Osteoblast (primary cell): Measurements from ENCODE around the gene FAM184A. TPM values are rescaled to one million over a fixed set of nuclear protein-coding genes. Genes with fewer than 3 reads are reported as not detected.

Experiments
- DNase-seq: peaks from one replicate; pipeline ENCODE4 v3.0.0; 2011; ENCODE audit warnings: low spot score, mixed read lengths; ENCODE audit not compliant: insufficient read length; ENCODE audit errors: missing footprints
- H2AFZ ChIP-seq: 2 replicates; pipeline ENCODE4 v1.6.0; 2011; ENCODE audit warnings: mild to moderate bottlenecking, low read length
- H3K27ac ChIP-seq: 2 replicates; pipeline ENCODE4 v1.5.1; 2011; ENCODE audit warnings: mild to moderate bottlenecking, low read depth, low read length, moderate library complexity
- H3K27me3 ChIP-seq: 2 replicates; pipeline ENCODE4 v1.6.0; 2012; ENCODE audit warnings: mild to moderate bottlenecking, control low read depth, inconsistent platforms, low read length, moderate library complexity; ENCODE audit not compliant: insufficient read depth
- H3K36me3 ChIP-seq: 2 replicates; pipeline ENCODE4 v1.5.1; 2011; ENCODE audit warnings: mild to moderate bottlenecking, low read length, control low read depth, moderate library complexity; ENCODE audit not compliant: insufficient read depth
- H3K4me1 ChIP-seq: 2 replicates; pipeline ENCODE4 v1.5.1; 2011; ENCODE audit warnings: mild to moderate bottlenecking, low read length, control low read depth, moderate library complexity; ENCODE audit not compliant: insufficient read depth
- H3K4me2 ChIP-seq: 2 replicates; pipeline ENCODE4 v1.6.0; 2011; ENCODE audit warnings: mild to moderate bottlenecking, low read length; ENCODE audit not compliant: insufficient read depth
- H3K4me3 ChIP-seq: fragments of 200-600 bp; sonication (generic); 3 replicates; pipeline ENCODE4 v1.5.1; 2012; ENCODE audit warnings: mild to moderate bottlenecking, low read length, inconsistent platforms; ENCODE audit not compliant: insufficient read depth
- H3K79me2 ChIP-seq: 2 replicates; pipeline ENCODE4 v1.6.0; 2012; ENCODE audit warnings: mild to moderate bottlenecking, low read length, control low read depth, inconsistent platforms; ENCODE audit not compliant: insufficient read depth
- H3K9me3 ChIP-seq: 2 replicates; pipeline ENCODE4 v1.5.1; 2011; ENCODE audit warnings: low read depth, low read length, control low read depth
- H4K20me1 ChIP-seq: 2 replicates; pipeline ENCODE4 v1.6.0; 2012; ENCODE audit warnings: mild to moderate bottlenecking, low read length, control low read depth; ENCODE audit not compliant: insufficient read depth
- total RNA-seq: library from RNA; depleted of rRNA; stranded (reverse); fragments of >200 nt; gene quantifications from 2 replicates; pipeline ENCODE4 v1.2.3, GENCODE V29; 2012
- TF ChIP-seq, protein P1 (sequence below): IDR thresholded peaks from 2 replicates; pipeline ENCODE4 v1.5.1; 2011; ENCODE audit warnings: mild to moderate bottlenecking, low read depth, low read length, moderate library complexity; ENCODE audit errors: extremely low read depth

FAM184A gene
- total RNA-seq, 1 donor, result 0.36 TPM

DNA sequence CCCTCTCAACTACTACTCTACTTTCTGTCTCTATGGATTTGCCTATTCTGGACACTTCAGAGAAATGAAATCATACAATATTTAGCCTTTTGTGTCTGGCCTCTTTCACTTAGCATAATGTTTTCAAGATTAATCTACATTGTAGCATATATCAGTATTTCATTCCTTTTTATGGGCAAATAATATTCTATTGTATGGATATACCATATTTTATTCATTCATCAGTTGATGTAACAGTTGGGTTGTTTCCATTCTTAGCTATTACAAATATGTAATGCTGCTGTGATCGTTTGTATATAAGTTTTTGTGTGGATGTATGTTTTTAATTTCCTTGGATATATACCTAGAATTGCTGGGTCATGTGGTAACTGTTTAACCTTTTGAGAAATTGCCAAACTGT is 23.4 kb downstream of the FAM184A start:
- Histone ChIP-seq H3K79me2 (no peaks in the 10 kb centered on the region), H3K27me3 (no peaks in the 10 kb centered on the region), H3K4me2 (no peak overlapping the region), H3K36me3 (no peaks in the 10 kb centered on the region), H2AFZ (no peak overlapping the region), H3K4me1 (no peaks in the 10 kb centered on the region), H4K20me1 (no peaks in the 10 kb centered on the region), H3K4me3 (no peak overlapping the region), H3K9me3 (no peaks in the 10 kb centered on the region), H3K27ac (no peak overlapping the region)
- no peak for DNase-seq
- TF ChIP-seq, protein P1, sequence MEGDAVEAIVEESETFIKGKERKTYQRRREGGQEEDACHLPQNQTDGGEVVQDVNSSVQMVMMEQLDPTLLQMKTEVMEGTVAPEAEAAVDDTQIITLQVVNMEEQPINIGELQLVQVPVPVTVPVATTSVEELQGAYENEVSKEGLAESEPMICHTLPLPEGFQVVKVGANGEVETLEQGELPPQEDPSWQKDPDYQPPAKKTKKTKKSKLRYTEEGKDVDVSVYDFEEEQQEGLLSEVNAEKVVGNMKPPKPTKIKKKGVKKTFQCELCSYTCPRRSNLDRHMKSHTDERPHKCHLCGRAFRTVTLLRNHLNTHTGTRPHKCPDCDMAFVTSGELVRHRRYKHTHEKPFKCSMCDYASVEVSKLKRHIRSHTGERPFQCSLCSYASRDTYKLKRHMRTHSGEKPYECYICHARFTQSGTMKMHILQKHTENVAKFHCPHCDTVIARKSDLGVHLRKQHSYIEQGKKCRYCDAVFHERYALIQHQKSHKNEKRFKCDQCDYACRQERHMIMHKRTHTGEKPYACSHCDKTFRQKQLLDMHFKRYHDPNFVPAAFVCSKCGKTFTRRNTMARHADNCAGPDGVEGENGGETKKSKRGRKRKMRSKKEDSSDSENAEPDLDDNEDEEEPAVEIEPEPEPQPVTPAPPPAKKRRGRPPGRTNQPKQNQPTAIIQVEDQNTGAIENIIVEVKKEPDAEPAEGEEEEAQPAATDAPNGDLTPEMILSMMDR, result no peak

DNA sequence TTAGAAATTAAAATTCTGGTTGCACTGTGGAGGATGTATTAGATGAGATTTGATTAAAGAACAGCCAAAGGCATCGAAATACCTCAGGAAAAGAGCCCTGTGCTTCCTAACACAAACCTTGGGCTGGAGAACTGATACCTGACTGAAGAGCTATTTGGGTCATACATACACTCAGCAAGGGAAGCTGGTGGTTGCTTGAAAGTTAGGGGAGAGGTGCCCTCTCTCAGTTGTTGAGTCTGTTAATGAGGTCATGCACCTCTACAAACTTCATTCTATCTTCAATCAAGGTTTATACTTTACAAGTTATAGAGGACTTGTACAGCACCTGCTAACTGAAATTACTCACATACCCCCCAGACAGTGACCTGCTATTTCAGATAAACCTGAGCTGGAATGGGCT is 25.5 kb downstream of the FAM184A start:
- Histone ChIP-seq H4K20me1 (no peaks in the 10 kb centered on the region), H3K9me3 (no peaks in the 10 kb centered on the region), H3K36me3 (no peaks in the 10 kb centered on the region), H2AFZ (no peak overlapping the region), H3K4me3 (no peak overlapping the region), H3K27me3 (no peaks in the 10 kb centered on the region), H3K4me1 (no peaks in the 10 kb centered on the region), H3K4me2 (no peak overlapping the region), H3K27ac (no peak overlapping the region), H3K79me2 (no peaks in the 10 kb centered on the region)
- TF ChIP-seq, protein P1, result no peak
- DNase-seq, result no peak

DNA sequence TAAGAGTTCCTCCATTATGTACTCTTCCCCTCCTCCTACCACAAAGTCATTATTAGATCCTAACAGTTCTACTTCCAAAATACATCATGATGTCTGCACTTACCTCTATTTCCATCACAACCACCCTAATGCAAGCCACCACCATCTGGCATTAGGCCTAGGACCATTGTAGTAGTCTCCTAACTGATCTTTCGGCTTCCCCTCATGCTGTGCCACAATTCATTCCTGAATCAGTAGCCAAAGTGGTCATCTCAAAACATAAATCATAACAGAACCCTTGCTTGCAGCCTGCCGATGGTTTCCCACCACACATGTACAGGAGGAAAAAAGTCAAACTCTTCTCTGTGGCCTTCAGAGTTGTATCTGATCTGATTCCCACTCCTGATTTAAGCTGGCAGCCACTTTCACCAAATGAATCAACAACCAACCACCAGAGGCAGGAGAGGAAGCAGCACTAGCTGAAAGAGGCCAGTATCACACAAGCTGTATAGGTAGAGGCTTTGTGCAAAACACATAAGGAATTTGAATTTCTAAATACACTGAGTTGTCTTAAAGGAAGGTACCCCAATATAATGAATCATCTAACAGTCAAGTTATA is 26.1 kb downstream of the FAM184A start:
- no peaks in the 10 kb centered on the region for H3K27me3 ChIP-seq
- no peaks in the 10 kb centered on the region for H3K4me1 ChIP-seq
- TF ChIP-seq, protein P1, result no peak
- H3K27ac ChIP-seq, result no peak overlapping the region
- no peaks in the 10 kb centered on the region for H3K79me2 ChIP-seq
- no peak overlapping the region for H2AFZ ChIP-seq
- no peaks in the 10 kb centered on the region for H3K9me3 ChIP-seq
- no peaks in the 10 kb centered on the region for H3K36me3 ChIP-seq
- H3K4me3 ChIP-seq, result no peak overlapping the region
- DNase-seq, result no peak
- H3K4me2 ChIP-seq, result no peak overlapping the region
- H4K20me1 ChIP-seq, result no peaks in the 10 kb centered on the region

DNA sequence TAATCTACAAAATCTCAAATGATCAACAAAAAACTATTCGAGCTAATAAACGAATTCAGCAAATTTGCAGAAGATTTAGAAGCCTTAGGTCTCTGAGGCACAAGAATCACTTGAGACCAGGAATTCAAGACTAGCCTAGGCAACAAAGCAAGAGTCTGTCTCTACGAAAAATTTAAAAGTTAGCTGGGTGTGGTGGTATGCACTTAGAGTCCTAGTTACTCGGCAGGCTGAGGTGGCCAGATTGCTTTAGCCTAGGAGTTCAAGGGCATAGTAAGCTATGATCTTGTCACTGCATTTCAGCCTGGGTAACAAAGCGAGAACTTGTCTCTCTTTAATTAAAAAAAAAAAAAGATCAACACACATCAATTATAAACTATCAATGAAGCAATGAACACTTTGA is 34.2 kb downstream of the FAM184A start:
- H3K4me1 ChIP-seq, result no peaks in the 10 kb centered on the region
- no peak overlapping the region for H3K4me3 ChIP-seq
- DNase-seq, result no peak
- H3K27ac ChIP-seq, result no peak overlapping the region
- no peaks in the 10 kb centered on the region for H4K20me1 ChIP-seq
- H3K79me2 ChIP-seq, result no peaks in the 10 kb centered on the region
- TF ChIP-seq, protein P1, result no peak
- no peaks in the 10 kb centered on the region for H3K27me3 ChIP-seq
- H3K36me3 ChIP-seq, result no peaks in the 10 kb centered on the region
- no peaks in the 10 kb centered on the region for H3K9me3 ChIP-seq
- H3K4me2 ChIP-seq, result no peak overlapping the region
- H2AFZ ChIP-seq, result no peak overlapping the region
